Measurements from ENCODE around the gene RAG2.
A peak's percentile ranks its signal among the peaks of the same experiment; 100 is the strongest.

GRCh38 chr11:36622431-36623136 is 24.5 kb upstream of the RAG2 start:
- TF ChIP-seq, protein P1, sequence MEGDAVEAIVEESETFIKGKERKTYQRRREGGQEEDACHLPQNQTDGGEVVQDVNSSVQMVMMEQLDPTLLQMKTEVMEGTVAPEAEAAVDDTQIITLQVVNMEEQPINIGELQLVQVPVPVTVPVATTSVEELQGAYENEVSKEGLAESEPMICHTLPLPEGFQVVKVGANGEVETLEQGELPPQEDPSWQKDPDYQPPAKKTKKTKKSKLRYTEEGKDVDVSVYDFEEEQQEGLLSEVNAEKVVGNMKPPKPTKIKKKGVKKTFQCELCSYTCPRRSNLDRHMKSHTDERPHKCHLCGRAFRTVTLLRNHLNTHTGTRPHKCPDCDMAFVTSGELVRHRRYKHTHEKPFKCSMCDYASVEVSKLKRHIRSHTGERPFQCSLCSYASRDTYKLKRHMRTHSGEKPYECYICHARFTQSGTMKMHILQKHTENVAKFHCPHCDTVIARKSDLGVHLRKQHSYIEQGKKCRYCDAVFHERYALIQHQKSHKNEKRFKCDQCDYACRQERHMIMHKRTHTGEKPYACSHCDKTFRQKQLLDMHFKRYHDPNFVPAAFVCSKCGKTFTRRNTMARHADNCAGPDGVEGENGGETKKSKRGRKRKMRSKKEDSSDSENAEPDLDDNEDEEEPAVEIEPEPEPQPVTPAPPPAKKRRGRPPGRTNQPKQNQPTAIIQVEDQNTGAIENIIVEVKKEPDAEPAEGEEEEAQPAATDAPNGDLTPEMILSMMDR (IDR thresholded peaks at IDR 0.05; ENCODE audit: insufficient read depth, low read depth, low read length), result peak; percentile 51
- no peak for TF ChIP-seq EZH2 (IDR thresholded peaks at IDR 0.05; ENCODE audit: insufficient read depth, low read length)
